H1 (cell line): ENCODE data around the gene SEPTIN7. TPM values are rescaled to one million over a fixed set of nuclear protein-coding genes. Genes with fewer than 3 reads are reported as not detected.

Experiments
- CTCF ChIA-PET: fragments of 300-600 bp; sonication (Branson Sonifier 250); formaldehyde crosslinking; loops from one replicate; lab custom pipeline; 2021; ENCODE audit not compliant: partially characterized antibody; lab: Charles Lee
- POLR2A ChIA-PET: fragments of 300-600 bp; sonication (Branson Sonifier 250); formaldehyde crosslinking; loops from one replicate; lab custom pipeline; 2021; ENCODE audit warnings: inconsistent platforms; ENCODE audit not compliant: partially characterized antibody; lab: Charles Lee
- DNase-seq, 2 experiments: peaks; one replicate each; pipeline versions ENCODE4 v3.0.0 to v3.0.0-alpha.2; 2010 to 2022; ENCODE audit warnings: low spot score in 2 of 2, low read depth in 1 of 2, mixed read lengths in 1 of 2
- FAIRE-seq: peaks from 2 replicates; lab custom pipeline; 2011; peaks lifted over from hg19 to GRCh38; lab: Jason Lieb, UNC
- H2AFZ ChIP-seq: 2 replicates; pipeline ENCODE4 v1.8.1; 2012; ENCODE audit warnings: low read length, inconsistent platforms
- H2AK5ac ChIP-seq: 2 replicates; pipeline ENCODE4 v1.6.1; 2013; ENCODE audit warnings: low read depth, low read length
- H2BK120ac ChIP-seq: replicated peaks from 2 replicates; pipeline ENCODE3; 2013; ENCODE audit warnings: low read depth, low read length, inconsistent platforms
- H2BK12ac ChIP-seq: 2 replicates; pipeline ENCODE4 v1.6.1; 2013; ENCODE audit warnings: low read depth, low read length
- H2BK15ac ChIP-seq: 2 replicates; pipeline ENCODE4 v1.6.1; 2013; ENCODE audit warnings: low read length
- H2BK20ac ChIP-seq: 2 replicates; pipeline ENCODE4 v1.6.1; 2013; ENCODE audit warnings: low read length
- H2BK5ac ChIP-seq: 2 replicates; pipeline ENCODE4 v1.6.1; 2013; ENCODE audit warnings: low read depth, low read length
- H3K14ac ChIP-seq: 2 replicates; pipeline ENCODE4 v1.6.1; 2013; ENCODE audit warnings: inconsistent platforms; ENCODE audit not compliant: insufficient read length
- H3K18ac ChIP-seq: 2 replicates; pipeline ENCODE4 v1.6.1; 2013; ENCODE audit warnings: low read length; ENCODE audit errors: extremely low read depth
- H3K23ac ChIP-seq: 2 replicates; pipeline ENCODE4 v1.6.1; 2013; ENCODE audit warnings: inconsistent platforms; ENCODE audit not compliant: insufficient read length
- H3K23me2 ChIP-seq: 2 replicates; pipeline ENCODE4 v1.6.1; 2013; ENCODE audit warnings: low read depth, low read length
- H3K27ac ChIP-seq: 2 replicates; pipeline ENCODE4 v1.6.1; 2011; ENCODE audit warnings: low read depth, low read length, inconsistent platforms
- H3K27me3 ChIP-seq, 4 experiments: replicated peaks in 1 of 4; 1 replicate in 1 of 4; 2 replicates in 3 of 4; pipeline versions ENCODE4 v1.6.1 to v1.8.1; 2011 to 2013; ENCODE audit warnings: low read length in 3 of 4, mild to moderate bottlenecking in 3 of 4, inconsistent platforms in 2 of 4, mixed read lengths in 2 of 4, moderate library complexity in 1 of 4; ENCODE audit not compliant: control insufficient read depth in 3 of 4, insufficient read depth in 3 of 4; ENCODE audit errors: extremely low read depth in 1 of 4
- H3K36me3 ChIP-seq, 4 experiments: 2 replicates each; pipeline versions ENCODE4 v1.6.1 to v1.8.1; 2011 to 2013; ENCODE audit warnings: mild to moderate bottlenecking in 4 of 4, low read length in 3 of 4, moderate library complexity in 2 of 4, control low read depth in 1 of 4, inconsistent platforms in 1 of 4; ENCODE audit not compliant: insufficient read depth in 4 of 4, control insufficient read depth in 2 of 4
- H3K4ac ChIP-seq: replicated peaks from 2 replicates; pipeline ENCODE3; 2013; ENCODE audit warnings: low read length, low read depth, mixed read lengths, inconsistent platforms; ENCODE audit not compliant: insufficient read length
- H3K4me1 ChIP-seq, 4 experiments: replicated peaks in 1 of 4; 1 replicate in 1 of 4; 2 replicates in 3 of 4; pipeline versions ENCODE4 v1.6.1 to v1.8.1; 2011 to 2013; ENCODE audit warnings: low read length in 3 of 4, inconsistent platforms in 2 of 4, mixed read lengths in 1 of 4; ENCODE audit not compliant: insufficient read depth in 4 of 4, control insufficient read depth in 3 of 4
- H3K4me2 ChIP-seq, 2 experiments: 2 replicates each; pipeline versions ENCODE4 v1.6.1 to v1.8.1; 2011 to 2013; ENCODE audit warnings: low read depth in 2 of 2, low read length in 2 of 2, control low read depth in 1 of 2, inconsistent platforms in 1 of 2, mild to moderate bottlenecking in 1 of 2; ENCODE audit not compliant: insufficient read depth in 1 of 2
- H3K4me3 ChIP-seq, 4 experiments: fragments of 200-600, 300-600 bp in 1 of 4; sonication (generic), shearing (Covaris generic), sonication (Bioruptor Twin) in 1 of 4; 2 replicates each; pipeline versions ENCODE4 v1.5.1 to v1.8.1; 2011 to 2016; ENCODE audit warnings: low read length in 4 of 4, low read depth in 3 of 4, control low read depth in 2 of 4, inconsistent platforms in 2 of 4, mild to moderate bottlenecking in 2 of 4, mixed read lengths in 1 of 4, moderate library complexity in 1 of 4; ENCODE audit not compliant: insufficient read depth in 2 of 4; ENCODE audit errors: extremely low read depth in 1 of 4
- H3K56ac ChIP-seq: replicated peaks from 2 replicates; pipeline ENCODE3; 2013; ENCODE audit warnings: low read depth, mild to moderate bottlenecking, mixed read lengths, low read length, inconsistent platforms; ENCODE audit not compliant: insufficient read length
- H3K79me1 ChIP-seq: 2 replicates; pipeline ENCODE4 v1.6.1; 2013; ENCODE audit warnings: low read depth, low read length, control low read depth
- H3K79me2 ChIP-seq, 2 experiments: 2 replicates each; pipeline versions ENCODE4 v1.6.1 to v1.8.1; 2012 to 2013; ENCODE audit warnings: low read length in 2 of 2, mild to moderate bottlenecking in 2 of 2, inconsistent platforms in 1 of 2; ENCODE audit not compliant: insufficient read depth in 2 of 2, control insufficient read depth in 1 of 2
- H3K9ac ChIP-seq, 4 experiments: replicated peaks in 1 of 4; 1 replicate in 1 of 4; 2 replicates in 3 of 4; pipeline versions ENCODE4 v1.6.1 to v1.8.1; 2011 to 2013; ENCODE audit warnings: low read depth in 3 of 4, low read length in 3 of 4, control low read depth in 2 of 4, mild to moderate bottlenecking in 2 of 4, moderate library complexity in 2 of 4, inconsistent platforms in 1 of 4; ENCODE audit errors: extremely low read depth in 1 of 4
- H3K9me3 ChIP-seq, 2 experiments: 2 replicates each; pipeline versions ENCODE4 v1.6.1 to v1.8.1; 2012 to 2013; ENCODE audit warnings: mild to moderate bottlenecking in 2 of 2, moderate library complexity in 2 of 2, control low read depth in 1 of 2, inconsistent platforms in 1 of 2, low read depth in 1 of 2, low read length in 1 of 2, mixed read lengths in 1 of 2; ENCODE audit not compliant: insufficient read depth in 2 of 2
- H4K20me1 ChIP-seq, 2 experiments: replicated peaks in 1 of 2; 2 replicates each; pipeline versions ENCODE3 to v1.8.1; 2011 to 2013; ENCODE audit warnings: inconsistent platforms in 2 of 2, low read length in 2 of 2, mild to moderate bottlenecking in 1 of 2; ENCODE audit not compliant: insufficient read depth in 2 of 2, control insufficient read depth in 1 of 2
- H4K5ac ChIP-seq: 2 replicates; pipeline ENCODE4 v1.6.1; 2013; ENCODE audit warnings: low read length, low read depth, mixed read lengths, inconsistent platforms; ENCODE audit not compliant: insufficient read length
- H4K8ac ChIP-seq: 2 replicates; pipeline ENCODE4 v1.8.0; 2013; ENCODE audit warnings: mild to moderate bottlenecking, moderate library complexity, low read length, inconsistent platforms; ENCODE audit not compliant: insufficient read depth; ENCODE audit errors: extremely low read depth
- H4K91ac ChIP-seq: replicated peaks from 2 replicates; pipeline ENCODE3; 2013; ENCODE audit warnings: low read length, mixed read lengths, inconsistent platforms; ENCODE audit not compliant: insufficient read length
- RFX5 ChIP-seq: IDR thresholded peaks from 2 replicates; pipeline ENCODE4 v1.6.1; 2011; ENCODE audit warnings: low read depth, low read length, improper control_type of control experiment, borderline replicate concordance
- RXRA ChIP-seq: IDR thresholded peaks from 2 replicates; pipeline ENCODE4 v1.6.1; 2011; ENCODE audit warnings: low read depth, mild to moderate bottlenecking, low read length, moderate library complexity; ENCODE audit not compliant: insufficient read depth
- WGBS, 2 experiments: shearing (Covaris generic) in 1 of 2; methylation state at CpG; one replicate each; pipeline versions ENCODE4 v1.1.6 to v1.1.7; 2013 to 2015; ENCODE audit warnings: low lambda C conversion rate in 2 of 2, mixed read lengths in 2 of 2, inconsistent platforms in 1 of 2, low coverage in 1 of 2, missing lambda C conversion rate in 1 of 2; ENCODE audit not compliant: insufficient replicate concordance in 2 of 2, insufficient coverage in 1 of 2, insufficient read length in 1 of 2; ENCODE audit errors: extremely low coverage in 1 of 2, missing lambda C conversion rate in 1 of 2; 5-methylcytosine and 5-hydroxymethylcytosine counted together
- polyA plus RNA-seq, 7 experiments: library from polyadenylated mRNA; depleted of rRNA in 3 of 7; stranded (reverse) in 5 of 7; unstranded in 2 of 7; fragments of >200 nt in 5 of 7; fragments of 200-250 nt in 2 of 7; gene quantifications; 1 replicate in 5 of 7; 2 replicates in 1 of 7; 4 replicates in 1 of 7; pipeline versions ENCODE4 v1.2.1 to v1.2.3, GENCODE V29; 2011 to 2013; ENCODE audit warnings: missing spikeins in 2 of 7, mixed read lengths in 2 of 7
- total RNA-seq: library from RNA; stranded (reverse); fragmentation: NEBNext Ultra II Directional; extraction: Animal tissue kit (Norgen Biotek cat#: 25700); gene quantifications from 2 replicates; pipeline ENCODE4 v1.2.1, GENCODE V29; 2021
- TF ChIP-seq, protein P1 (sequence below): IDR thresholded peaks from 2 replicates; pipeline ENCODE4 v1.6.1; 2012; ENCODE audit warnings: low read length, inconsistent platforms

The SEPTIN7 gene
- total and polyA plus RNA-seq, 2 of the 8 experiments (the other 6 are each of a cell fraction or from before 2014, with no cell fraction given), result 85.3 to 183 TPM

DNA sequence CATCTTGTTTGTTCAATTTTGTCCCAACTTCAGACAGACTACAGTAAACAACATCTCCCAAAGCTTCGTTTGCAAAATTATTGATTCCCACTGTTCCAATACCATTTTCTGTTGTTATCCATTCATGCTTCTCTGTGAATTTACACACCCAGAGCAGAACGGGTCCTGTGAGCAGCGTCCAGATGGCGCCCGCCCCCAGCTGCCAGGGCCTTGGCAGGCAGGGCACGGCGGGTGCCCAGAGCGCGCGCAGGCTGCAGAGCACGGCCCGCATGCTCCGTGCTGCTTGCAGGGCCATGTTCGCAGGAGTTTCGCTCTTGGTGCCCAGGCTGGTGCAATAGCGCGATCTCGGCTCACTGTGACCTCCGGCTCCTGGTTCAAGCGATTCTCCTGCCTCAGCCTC, 32.5 kb upstream of the SEPTIN7 start:
- DNase-seq (no peak), FAIRE-seq (no peak)
- H3K79me1 ChIP-seq, result no peaks in the 10 kb centered on the region
- no peaks in the 10 kb centered on the region for H3K4me1 ChIP-seq
- H2AFZ ChIP-seq, result no peak overlapping the region
- H4K5ac ChIP-seq, result no peak overlapping the region
- no peaks in the 10 kb centered on the region for H3K9me3 ChIP-seq
- no peak overlapping the region for H3K14ac ChIP-seq
- H2BK15ac ChIP-seq, result no peak overlapping the region
- no peaks in the 10 kb centered on the region for H3K27me3 ChIP-seq
- CTCF ChIA-PET, result interaction anchor here (1.9 kb wide), 1 partner anchor 139 kb away, joined by 4 read pairs; no protein-coding TSS in a partner anchor
- H3K4me3 ChIP-seq, result no peak overlapping the region
- no peak overlapping the region for H2BK5ac ChIP-seq
- H3K27ac ChIP-seq, result no peak overlapping the region
- peak overlapping the region; percentile 25; the same call in 1 of the 2 replicates for H4K8ac ChIP-seq
- WGBS, 2 experiments, result 92% methylated on average over 13 of the region's 20 CpGs; no CpG with 5 or more reads in 1 of the 2 experiments
- no peak overlapping the region for H3K56ac ChIP-seq
- H4K20me1 ChIP-seq, result no peaks in the 10 kb centered on the region
- H3K23me2 ChIP-seq, result no peaks in the 10 kb centered on the region
- H3K36me3 ChIP-seq, result no peaks in the 10 kb centered on the region
- no peak overlapping the region for H3K4me2 ChIP-seq
- H3K4ac ChIP-seq, result no peak overlapping the region
- no peak overlapping the region for H2AK5ac ChIP-seq
- TF ChIP-seq, protein P1, sequence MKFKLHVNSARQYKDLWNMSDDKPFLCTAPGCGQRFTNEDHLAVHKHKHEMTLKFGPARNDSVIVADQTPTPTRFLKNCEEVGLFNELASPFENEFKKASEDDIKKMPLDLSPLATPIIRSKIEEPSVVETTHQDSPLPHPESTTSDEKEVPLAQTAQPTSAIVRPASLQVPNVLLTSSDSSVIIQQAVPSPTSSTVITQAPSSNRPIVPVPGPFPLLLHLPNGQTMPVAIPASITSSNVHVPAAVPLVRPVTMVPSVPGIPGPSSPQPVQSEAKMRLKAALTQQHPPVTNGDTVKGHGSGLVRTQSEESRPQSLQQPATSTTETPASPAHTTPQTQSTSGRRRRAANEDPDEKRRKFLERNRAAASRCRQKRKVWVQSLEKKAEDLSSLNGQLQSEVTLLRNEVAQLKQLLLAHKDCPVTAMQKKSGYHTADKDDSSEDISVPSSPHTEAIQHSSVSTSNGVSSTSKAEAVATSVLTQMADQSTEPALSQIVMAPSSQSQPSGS, result no peak
- TF ChIP-seq RFX5 (no peak), RXRA (no peak)
- TF ChIP-seq, all 59 proteins: peak for 0
- Histone ChIP-seq H2BK12ac (no peak overlapping the region), H2BK120ac (no peak overlapping the region), H3K79me2 (no peaks in the 10 kb centered on the region), H3K18ac (no peak overlapping the region), H2BK20ac (no peak overlapping the region), H3K9ac (no peak overlapping the region), H3K23ac (no peak overlapping the region), H4K91ac (no peak overlapping the region)
- POLR2A ChIA-PET, result interaction anchor here (1.1 kb wide), 1 partner anchor 32 kb away, joined by 3 read pairs; the partner anchor contains the start of gene SEPTIN7
